BJ (cell line): Measurements from ENCODE around the gene PRCC. TPM values are rescaled to one million over a fixed set of nuclear protein-coding genes. Genes with fewer than 3 reads are reported as not detected.

ENCODE experiments used
- CTCF ChIA-PET: fragments of 350-600 bp; formaldehyde crosslinking; extraction: SDS; loops from one replicate; lab custom pipeline; 2021; ENCODE audit warnings: antibody characterized with exemption, inconsistent platforms; lab: Yijun Ruan, JAX
- POLR2A ChIA-PET: fragments of 300-600 bp; sonication (Branson Sonifier 250); formaldehyde crosslinking; extraction: SDS; loops from one replicate; lab custom pipeline; 2021; ENCODE audit warnings: antibody characterized with exemption; lab: Charles Lee
- DNase-seq: peaks from one replicate; pipeline ENCODE4 v3.0.0-alpha.2; 2011; ENCODE audit warnings: low read depth
- H3K27me3 ChIP-seq: 2 replicates; pipeline ENCODE4 v1.6.0; 2011; ENCODE audit warnings: low read length; ENCODE audit not compliant: control insufficient read depth, insufficient read depth
- H3K36me3 ChIP-seq: 2 replicates; pipeline ENCODE4 v1.5.1; 2011; ENCODE audit warnings: low read length; ENCODE audit not compliant: control insufficient read depth, insufficient read depth
- H3K4me3 ChIP-seq: 2 replicates; pipeline ENCODE4 v1.5.1; 2011; ENCODE audit warnings: low read depth, mild to moderate bottlenecking, control low read depth, low read length
- CTCF ChIP-seq: IDR thresholded peaks from 2 replicates; pipeline ENCODE4 v1.5.1; 2011; ENCODE audit warnings: low read depth, mild to moderate bottlenecking, control low read depth, inconsistent platforms, low read length, moderate library complexity; ENCODE audit not compliant: insufficient read depth
- polyA plus RNA-seq: library from polyadenylated mRNA; depleted of rRNA; stranded (reverse); fragments of >200 nt; gene quantifications from 2 replicates; pipeline ENCODE4 v1.2.3, GENCODE V29; 2011

The PRCC gene
- polyA plus RNA-seq, 1 experiment: 93.6 TPM

- H3K36me3 ChIP-seq: peaks cover 13% of the 10 kb centered on the region
- no peaks in the 10 kb centered on the region for H3K27me3 ChIP-seq
- no peak overlapping the region for H3K4me3 ChIP-seq
- DNase-seq: no peak
- ChIA-PET CTCF (interaction anchor here (0.7 to 7.5 kb wide), 7 partner anchors 10 to 146 kb away, joined by 3 to 60 read pairs (median 4); partner anchors contain the start of gene NTRK1), POLR2A (no interaction called here)
- TF ChIP-seq CTCF: no peak
These were observed 18.1 kb downstream of the PRCC start for GRCh38 chr1:156785458-156785857.

GRCh38 chr1:156786640-156787039 lies 19.3 kb downstream of the PRCC start:
- ChIA-PET POLR2A (no interaction called here), CTCF (interaction anchor here (1.1 to 7.5 kb wide), 4 partner anchors 12 to 103 kb away, joined by 3 to 60 read pairs (median 4); partner anchors contain the start of gene NTRK1)
- no peaks in the 10 kb centered on the region for H3K27me3 ChIP-seq
- H3K36me3 ChIP-seq: peaks cover 20% of the 10 kb centered on the region
- no peak overlapping the region for H3K4me3 ChIP-seq
- DNase-seq: no peak
- no peak for TF ChIP-seq CTCF

- CTCF ChIA-PET: interaction anchor here (1.5 kb wide), 1 partner anchor 62 kb away, joined by 5 read pairs; no protein-coding TSS in a partner anchor
These were observed 20.8 kb downstream of the PRCC start for GRCh38 chr1:156788136-156788535.

GRCh38 chr1:156789621-156790318 lies 22.4 kb downstream of the PRCC start:
- CTCF ChIA-PET: interaction anchor here (0.6 to 2.6 kb wide), 6 partner anchors 8 to 102 kb away, joined by 3 to 9 read pairs (median 4); partner anchors contain the start of genes ISG20L2 and METTL25B
- TF ChIP-seq CTCF: no peak
- Histone ChIP-seq H3K4me3 (no peak overlapping the region), H3K36me3 (peaks cover 24% of the 10 kb centered on the region), H3K27me3 (no peaks in the 10 kb centered on the region)
- POLR2A ChIA-PET: no interaction called here
- DNase-seq: no peak

More at GRCh38 chr1:156788136-156788535, 20.8 kb downstream of the PRCC start:
- Histone ChIP-seq H3K36me3 (peaks cover 23% of the 10 kb centered on the region), H3K4me3 (no peak overlapping the region), H3K27me3 (no peaks in the 10 kb centered on the region)
- no peak for DNase-seq
- POLR2A ChIA-PET: no interaction called here
- TF ChIP-seq CTCF: no peak
